MM.1S (cell line): ENCODE data around the gene STAU1.

ENCODE experiments used
- CTCF ChIP-seq: fragments of 300-600 bp; sonication (generic); IDR thresholded peaks from 2 replicates; pipeline ENCODE4 v1.5.1; 2016; ENCODE audit warnings: antibody characterized with exemption, low read length, mixed read lengths
- EZH2 ChIP-seq: fragments of 300-600 bp; sonication (generic); optimal IDR thresholded peaks from 2 replicates; pipeline ENCODE3; 2017; ENCODE audit warnings: low read depth, mild to moderate bottlenecking, antibody characterized with exemption, low read length, mixed read lengths

GRCh38 chr20:49103647-49104364 lies 84.3 kb downstream of the STAU1 start:
- TF ChIP-seq CTCF (no peak), EZH2 (no peak)
